Skeletal muscle cell (primary cell): ENCODE measurements around the gene PPFIA2.
"Not testable (repeated sequence)": the region's sequence is repeated elsewhere in the genome, so short reads cannot be mapped to it uniquely, and the experiment has no call there.

Source experiments
- DNase-seq: peaks from one replicate; pipeline ENCODE4 v3.0.0-alpha.2; 2010; ENCODE audit warnings: low read depth
- H3K4me3 ChIP-seq: 2 replicates; pipeline ENCODE4 v1.5.1; 2011; ENCODE audit warnings: low read depth, mild to moderate bottlenecking, control low read depth, low read length, moderate library complexity

PPFIA2 gene

DNA sequence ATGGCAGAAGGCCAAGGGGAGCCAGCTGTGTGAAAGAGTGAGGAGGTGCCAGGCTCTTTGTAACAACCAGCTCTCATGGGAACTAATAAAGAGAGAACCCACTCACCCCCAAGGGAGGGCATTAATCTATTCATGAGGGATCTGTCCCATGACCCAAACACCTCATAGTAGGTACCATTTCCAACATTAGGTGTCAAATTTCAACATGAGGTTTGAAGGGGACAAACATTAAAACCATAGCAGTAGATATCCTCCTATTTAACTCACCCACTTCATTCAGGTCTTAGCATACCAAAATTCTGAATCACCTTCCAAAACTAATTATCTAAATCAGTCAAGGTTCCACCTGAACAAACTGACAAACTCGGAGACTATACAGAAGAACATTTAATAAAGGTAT lies 75.3 kb downstream of the PPFIA2 start:
- no peak overlapping the region for H3K4me3 ChIP-seq
- DNase-seq, result no peak

DNA sequence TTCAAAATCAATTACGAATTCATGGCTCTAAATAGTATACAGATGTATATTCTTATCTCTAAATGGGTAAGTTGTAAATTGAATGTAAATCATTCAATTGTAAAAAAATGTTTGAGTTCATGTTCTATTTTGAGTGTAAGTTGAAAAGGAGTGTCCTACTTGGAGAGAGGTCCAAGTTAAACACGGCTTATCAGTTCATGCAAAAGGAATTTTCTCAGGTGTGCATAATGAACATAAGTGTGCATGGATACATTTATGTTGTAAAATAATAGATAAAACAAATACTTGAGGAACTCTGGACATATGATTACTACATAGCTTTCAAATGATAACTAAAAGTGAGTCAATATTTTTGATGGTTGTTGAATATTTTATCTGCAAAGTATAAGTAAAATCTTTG lies 79.5 kb downstream of the PPFIA2 start:
- DNase-seq, result no peak
- H3K4me3 ChIP-seq, result no peak overlapping the region

DNA sequence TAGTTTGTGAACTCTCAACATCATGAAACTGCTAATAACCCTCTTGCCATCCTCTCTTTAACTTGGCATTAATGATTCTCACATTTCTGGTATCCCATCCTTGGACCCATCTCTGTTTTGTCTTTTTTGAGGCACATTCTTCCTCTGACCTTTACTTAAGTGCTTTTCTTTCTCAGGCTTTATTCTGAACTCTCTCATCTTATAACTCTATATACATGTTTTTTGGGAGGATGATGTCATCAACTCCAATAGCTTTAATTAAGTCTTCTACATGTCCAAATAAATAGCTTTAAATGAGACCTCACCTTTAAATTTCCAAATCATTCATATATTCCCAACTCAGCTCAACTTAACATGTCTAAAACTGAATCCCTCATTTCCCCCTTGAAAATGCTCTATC lies 88.4 kb downstream of the PPFIA2 start:
- no peak overlapping the region for H3K4me3 ChIP-seq
- DNase-seq, result no peak

DNA sequence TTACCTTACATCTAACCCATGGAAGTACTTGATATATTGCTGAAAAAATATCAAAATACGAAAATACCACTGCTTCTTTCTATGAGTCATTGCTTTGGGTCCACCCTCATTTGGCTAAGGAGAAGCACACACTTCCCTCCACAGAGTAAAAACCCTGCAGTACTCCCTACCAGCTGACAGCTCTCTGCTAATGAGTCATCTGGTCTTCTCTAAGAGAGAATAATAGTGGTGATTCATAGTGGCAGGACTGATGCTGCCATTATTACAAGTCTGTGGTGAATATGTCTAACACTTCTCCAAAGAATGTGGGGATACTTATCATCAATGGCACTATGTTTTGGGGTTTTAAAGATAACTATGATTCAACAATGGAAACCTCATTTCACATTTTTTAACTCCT lies 90.7 kb downstream of the PPFIA2 start:
- DNase-seq, result peak; percentile 54
- no peak overlapping the region for H3K4me3 ChIP-seq

DNA sequence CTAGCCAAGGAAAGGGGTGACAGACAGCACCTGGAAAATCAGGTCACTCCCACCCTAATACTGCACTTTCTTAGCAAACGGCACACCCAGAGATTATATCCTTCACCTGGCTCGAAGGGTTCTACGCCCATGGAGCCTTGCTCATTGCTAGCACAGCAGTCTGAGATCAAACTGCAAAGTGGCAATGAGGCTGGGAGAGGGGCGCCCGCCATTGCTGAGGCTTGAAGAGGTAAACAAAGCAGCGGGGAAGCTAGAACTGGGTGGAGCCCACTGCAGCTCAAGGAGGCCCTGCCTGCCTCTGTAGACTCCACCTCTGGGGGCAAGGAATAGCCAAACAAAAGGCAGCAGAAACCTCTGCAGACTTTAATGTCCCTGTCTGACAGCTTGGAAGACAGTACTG lies 99.8 kb downstream of the PPFIA2 start:
- H3K4me3 ChIP-seq, DNase-seq: not testable (repeated sequence)

DNA sequence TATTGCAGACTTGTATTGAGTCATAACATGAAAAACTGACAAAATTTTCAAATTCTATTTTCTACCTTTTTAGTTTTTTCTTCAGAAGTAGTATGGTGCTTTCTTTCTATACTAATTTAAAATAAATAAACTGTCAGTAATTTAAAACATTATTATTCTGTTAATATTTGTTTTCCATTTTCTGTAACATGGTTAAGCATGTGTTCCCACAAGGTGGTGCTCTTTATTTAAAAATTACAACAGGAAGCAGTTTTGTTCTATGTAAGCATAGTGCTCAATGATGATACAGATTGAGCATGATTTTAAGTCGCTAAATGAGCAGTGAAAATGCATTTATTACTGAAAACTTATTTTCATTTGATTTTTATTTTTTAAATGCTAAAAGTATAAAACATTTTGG lies 114.6 kb downstream of the PPFIA2 start:
- H3K4me3 ChIP-seq, result no peak overlapping the region
- DNase-seq, result peak; percentile 7

DNA sequence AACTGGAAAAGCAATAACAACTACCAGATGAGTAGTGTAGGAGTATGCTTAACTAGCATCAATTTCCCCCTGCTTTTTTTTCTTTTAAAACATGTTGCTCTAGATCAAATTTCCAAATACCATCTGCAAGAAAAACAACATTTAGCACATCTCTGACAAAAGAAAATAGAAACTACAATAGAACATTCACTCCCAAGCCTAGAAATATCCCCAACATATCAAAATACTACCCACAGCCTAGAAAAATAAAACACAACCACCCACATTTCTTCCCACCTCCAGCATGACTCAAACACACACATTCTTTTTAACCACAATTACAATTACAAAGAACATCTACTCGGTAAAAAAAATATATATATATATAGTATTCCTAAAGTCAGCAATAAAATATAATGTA lies 120.0 kb downstream of the PPFIA2 start:
- H3K4me3 ChIP-seq, result no peak overlapping the region
- DNase-seq, result peak; percentile 4

DNA sequence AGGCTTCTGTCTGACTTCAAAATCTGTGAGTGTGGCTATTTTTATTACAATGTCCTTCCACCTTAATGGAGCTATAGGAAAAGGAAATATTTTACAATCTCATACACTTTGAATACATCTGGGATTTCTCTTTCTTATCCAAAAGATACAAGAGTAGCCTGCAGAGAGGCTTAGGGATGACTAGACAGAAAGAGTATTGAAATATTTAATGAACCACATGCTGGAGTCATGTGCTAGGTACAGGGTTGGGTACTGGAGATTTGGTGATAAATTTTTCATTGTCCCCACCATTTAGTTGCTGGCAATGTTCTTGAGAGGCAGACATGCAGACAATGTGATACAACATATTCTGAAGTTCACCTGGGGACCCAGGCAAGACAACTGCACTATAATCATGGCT lies 126.0 kb downstream of the PPFIA2 start:
- H3K4me3 ChIP-seq, result no peak overlapping the region
- DNase-seq, result no peak

DNA sequence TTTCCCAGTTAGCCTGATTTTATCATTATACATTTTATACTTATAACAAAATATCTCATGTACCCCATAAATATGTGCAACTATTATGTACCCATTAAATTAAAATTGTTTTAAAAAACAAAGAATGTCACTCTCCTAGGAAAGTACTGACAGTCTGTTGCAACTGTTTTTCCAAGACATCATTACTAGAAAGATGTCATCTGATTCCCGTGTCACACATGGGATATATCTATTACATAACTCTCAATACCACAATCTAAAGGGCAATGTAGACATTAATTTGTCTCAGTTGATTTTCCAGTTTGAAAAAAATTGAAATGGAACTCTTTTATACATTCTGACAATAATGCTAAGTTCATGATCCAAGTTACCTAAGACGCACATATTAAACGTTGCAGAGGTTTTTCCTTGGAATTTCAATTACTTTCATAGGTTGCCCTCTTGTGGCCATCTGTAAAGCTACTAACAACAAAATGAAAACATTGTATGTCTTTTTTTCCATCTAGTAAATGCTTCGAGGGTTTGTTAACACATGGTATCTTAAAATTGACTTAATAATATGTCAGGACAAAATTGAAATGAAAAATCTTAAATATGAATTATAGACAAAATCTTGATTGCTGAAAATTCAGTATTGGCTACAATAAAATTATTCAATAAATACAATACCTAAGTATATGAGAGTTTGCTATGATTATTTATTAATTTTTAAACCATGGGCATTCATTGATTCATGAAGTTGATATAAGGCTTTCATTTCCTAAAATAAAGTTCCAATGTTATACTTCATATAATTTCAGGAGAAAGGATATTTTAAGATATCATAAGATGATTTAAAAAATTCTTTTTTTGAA lies 131.6 kb downstream of the PPFIA2 start:
- DNase-seq, result peak; percentile 3
- H3K4me3 ChIP-seq, result no peak overlapping the region

DNA sequence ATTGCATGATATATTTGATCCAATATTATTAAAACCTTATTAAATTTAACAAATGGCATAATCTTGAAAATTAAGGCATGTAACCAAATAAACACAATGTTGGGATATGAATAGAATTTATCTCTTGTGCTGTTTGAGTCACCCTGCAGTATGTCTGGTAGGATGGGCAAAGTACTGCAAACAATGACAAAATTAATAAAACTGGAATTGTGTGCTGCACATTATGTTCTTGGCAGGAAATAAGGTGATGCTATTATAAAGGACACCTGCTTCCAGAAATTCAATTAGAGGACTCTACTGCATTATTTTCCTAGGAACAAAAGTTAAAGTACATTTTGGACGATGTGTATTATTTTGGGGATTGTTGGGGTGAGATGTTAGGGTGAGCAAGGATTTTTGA lies 132.7 kb downstream of the PPFIA2 start:
- DNase-seq, result no peak
- no peak overlapping the region for H3K4me3 ChIP-seq

DNA sequence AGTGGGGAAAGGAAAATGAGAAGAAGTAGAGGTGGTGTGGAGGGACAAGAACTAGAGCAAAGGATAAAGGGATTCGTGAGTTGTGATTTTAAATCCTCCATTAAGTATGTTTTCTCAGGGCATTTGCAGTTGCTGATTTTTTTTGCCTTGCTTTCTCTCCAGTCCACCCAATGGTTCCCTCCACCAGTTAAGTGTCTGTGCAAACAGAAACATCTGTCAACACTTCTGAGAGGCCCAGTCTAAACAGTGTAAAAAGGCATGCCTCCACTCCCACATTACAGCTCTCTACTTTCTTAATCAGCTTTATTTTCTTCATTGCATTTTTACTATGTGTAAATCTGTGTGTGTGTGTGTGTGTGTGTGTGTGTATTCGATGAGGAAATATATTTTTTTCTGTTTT lies 141.2 kb downstream of the PPFIA2 start:
- H3K4me3 ChIP-seq, result no peak overlapping the region
- DNase-seq, result no peak

DNA sequence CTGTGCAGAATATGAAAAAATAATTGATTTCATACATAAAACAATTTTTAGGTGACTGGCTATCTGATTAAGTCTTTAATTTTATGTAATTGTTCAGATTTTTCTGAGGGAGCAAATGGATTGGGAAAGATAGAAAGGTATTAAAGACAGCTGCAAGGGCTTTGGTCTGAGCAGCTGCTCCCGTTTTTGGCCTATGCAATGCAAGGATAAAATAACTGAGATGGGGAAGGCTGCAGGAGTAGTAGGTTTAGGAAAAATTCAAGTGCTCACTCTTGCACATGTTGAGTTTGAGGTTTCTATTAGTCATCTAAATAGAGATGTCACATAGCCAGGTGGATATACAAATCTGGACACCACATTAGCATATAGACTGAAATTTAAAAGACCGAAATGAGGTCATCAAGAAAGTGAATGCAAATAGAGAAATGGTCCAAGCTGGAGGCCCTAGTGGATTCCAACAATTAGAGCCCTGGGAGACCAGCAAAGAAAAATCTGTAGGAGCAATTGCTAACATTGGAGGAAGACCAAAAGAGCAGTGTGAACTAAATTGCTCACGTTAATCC lies 144.0 kb downstream of the PPFIA2 start:
- H3K4me3 ChIP-seq, result no peak overlapping the region
- peak; percentile 1 for DNase-seq

DNA sequence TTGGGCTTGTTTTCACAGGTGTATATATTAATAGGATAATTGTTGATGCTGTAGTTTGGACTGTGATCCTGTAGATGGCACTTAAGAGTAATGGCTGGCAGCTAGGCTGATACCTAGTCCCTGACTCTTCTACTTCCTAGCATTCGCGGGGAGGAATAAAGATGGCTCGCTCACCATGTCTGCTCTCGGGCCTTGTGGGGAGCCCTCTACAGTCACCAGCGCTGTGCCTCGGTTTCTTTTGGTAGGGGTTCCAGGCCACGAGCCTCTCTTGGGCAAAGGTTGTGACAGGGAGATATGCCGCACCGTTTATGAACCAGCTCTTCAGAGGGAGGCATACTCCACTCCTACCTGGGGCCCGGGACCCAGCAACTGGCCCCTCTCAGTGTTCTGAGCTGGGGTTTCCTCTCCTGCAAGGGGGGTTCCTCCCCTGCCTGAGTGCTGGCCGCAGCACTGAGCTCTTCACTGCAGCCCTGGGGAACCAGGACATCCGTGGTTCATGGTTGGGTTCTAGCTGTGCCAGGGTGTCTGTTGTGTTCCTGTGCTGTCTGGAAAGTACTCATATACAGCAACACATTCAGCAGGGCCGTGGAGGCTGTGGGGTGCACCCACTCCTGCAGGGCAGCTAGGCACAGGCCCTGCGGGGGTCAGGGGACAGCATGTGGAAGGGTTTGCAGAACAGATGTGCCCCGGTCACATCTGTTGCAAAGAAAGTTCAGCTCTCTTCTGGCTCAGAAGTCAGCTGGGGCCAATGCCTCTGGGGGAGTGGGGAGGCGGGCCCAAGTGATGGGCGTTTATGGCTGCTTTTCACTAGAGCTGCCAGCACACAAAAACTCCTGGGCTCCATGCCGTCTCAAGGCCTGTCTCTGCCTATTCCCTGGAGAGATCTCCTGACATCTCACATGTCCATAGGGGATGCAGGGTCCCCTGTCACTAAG lies 147.9 kb downstream of the PPFIA2 start:
- no peak for DNase-seq
- no peak overlapping the region for H3K4me3 ChIP-seq

DNA sequence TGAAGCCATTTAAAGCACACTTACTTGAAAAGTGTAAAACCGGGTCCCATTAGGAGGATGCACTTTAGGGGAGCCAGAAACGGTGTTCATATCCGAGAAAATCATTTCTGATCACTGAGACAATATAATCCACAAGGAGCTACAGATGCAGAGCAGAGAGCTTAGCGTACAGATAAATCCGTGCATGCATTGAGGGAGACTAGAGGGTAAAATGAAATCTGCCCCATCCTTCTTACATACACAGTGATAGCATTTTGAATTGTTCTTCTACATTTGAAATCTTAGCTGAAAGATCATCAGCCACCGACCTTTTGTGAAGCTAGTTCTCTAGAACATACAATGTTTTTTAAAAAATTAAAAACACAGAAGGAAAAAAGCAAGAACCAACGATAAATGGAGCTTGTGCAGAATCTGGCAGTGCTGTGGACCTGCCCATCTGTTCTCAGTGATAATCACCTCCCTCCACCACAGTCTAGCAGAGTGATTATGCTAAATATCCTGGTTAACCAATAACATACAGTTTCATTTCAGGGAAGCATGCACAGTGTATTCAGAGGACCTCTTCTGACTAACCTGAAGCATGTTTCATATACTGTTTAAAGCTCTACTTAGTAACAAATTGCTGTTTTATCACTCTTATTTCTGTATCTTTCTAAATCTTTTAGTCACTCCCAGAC lies 161.1 kb downstream of the PPFIA2 start:
- no peak for DNase-seq
- H3K4me3 ChIP-seq, result no peak overlapping the region

DNA sequence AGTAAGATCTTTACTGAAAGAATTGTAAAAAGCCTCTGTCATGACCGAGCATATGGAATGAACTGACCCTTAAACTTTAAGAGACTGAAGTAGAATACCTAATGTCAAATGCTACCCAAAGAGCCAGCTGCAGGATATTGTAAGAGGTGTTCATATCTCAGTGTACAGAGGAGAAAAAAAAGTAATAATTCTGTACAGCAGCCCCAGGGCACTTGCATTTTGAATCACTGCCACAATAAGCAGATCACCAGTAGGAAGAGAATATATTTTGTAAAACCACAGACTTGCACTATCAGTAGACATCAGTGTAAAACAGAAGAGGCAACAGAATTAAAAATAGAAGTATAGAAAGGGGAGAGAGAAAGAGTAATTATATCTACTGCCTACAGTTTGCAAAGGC lies 162.6 kb downstream of the PPFIA2 start:
- H3K4me3 ChIP-seq, result no peak overlapping the region

DNA sequence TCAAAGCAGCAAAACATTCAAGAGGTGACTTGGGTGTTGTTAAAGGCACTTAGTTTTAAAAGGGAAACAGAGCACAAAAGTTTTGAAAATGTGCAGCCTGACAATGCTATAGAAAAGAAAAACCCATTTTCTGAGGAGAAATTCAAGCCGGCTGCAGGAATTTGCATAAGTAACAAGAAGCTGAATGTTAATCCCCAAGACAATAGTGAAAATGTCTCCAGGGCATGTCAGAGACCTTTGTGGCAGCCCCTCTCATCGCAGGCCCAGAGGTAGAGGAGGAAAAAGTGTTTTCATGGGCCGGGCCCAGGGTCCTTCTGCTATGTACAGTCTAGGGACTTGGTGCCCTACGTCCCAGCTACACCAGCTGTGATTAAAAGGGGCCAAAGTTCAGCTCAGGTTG lies 167.9 kb downstream of the PPFIA2 start:
- DNase-seq, result no peak
- H3K4me3 ChIP-seq, result no peak overlapping the region

More for the DNA sequence above, 162.6 kb downstream of the PPFIA2 start:
- DNase-seq, result no peak

DNA sequence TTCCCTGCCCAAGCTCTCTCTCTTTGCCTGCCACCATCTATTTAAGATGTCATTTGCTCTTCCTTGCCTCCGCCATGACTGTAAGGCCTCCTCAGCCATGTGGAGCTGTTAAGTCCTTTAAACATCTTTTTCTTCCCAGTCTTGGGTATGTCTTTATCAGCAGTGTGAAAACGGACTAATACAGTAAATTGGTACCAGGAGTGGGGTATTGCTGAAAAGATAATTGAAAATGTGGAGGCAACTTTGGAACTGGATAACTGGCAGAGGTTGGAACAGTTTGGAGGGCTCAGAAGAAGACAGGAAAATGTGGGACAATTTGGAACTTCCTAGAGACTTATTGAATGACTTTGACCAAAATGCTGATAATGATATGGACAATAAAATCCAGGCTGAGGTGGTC lies 168.4 kb downstream of the PPFIA2 start:
- H3K4me3 ChIP-seq, DNase-seq: not testable (repeated sequence)

DNA sequence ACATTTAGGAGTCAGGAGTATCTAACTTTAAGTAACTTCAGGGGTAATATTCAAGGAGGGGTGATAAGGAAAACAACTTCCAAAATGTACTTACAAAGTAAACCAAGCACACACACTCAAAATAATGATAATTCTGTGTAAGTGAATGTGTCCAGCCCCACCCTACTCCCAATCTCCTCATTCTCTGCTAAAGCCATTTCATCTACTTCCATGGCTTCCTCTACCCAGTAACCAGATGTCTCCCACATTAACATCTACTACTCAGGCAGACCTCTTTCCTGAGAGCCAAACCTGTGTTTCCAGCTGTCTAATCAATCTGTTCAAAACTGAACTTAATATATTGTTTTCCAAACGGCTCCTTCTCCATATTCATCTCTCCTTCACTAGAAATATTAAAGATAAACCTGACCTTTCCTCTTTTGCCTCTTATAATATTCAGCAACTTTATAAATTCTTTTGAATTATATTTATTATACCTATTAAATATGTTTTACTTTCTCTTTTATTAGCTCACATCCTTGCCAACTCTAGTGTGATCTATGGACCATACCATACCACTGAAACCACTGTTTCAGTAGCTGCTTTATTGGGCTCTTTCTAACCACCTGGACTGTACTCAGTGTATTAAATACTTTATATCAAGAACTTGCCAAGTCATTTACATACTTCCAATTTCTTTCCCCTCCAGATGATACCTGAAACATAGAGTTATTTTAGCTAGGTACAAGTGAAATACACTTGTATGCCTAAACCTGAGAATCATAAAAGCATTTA lies 170.7 kb downstream of the PPFIA2 start:
- no peak for DNase-seq
- H3K4me3 ChIP-seq, result no peak overlapping the region

DNA sequence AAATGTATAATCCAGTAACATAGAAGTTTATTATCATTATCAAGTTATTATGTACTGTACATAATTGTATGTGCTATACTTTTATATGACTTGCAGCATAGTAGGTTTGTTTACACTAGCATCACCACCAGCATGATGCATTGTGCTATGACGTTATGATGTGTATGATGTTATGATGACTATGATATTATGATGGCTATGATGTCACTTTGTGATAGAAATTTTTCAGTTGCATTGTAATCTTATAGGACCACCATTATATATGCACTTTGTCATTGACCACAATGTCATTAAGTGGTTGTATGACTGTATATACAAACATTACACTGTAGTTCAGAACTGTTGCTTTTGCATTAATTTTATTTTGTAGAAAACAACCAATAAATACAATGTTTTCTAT lies 173.4 kb downstream of the PPFIA2 start:
- no peak for DNase-seq
- no peak overlapping the region for H3K4me3 ChIP-seq
